ENCODE data around the gene PTGDS. TPM values are rescaled to one million over a fixed set of nuclear protein-coding genes. Genes with fewer than 3 reads are reported as not detected.

Gene PTGDS
- total RNA-seq, 1 experiment from 2014 or later: not detected

GRCh38 chr9:137025517-137025966 lies 48.2 kb downstream of the PTGDS start:
- H3K4me3 ChIP-seq (ENCODE audit: low read depth, low read length): no peak overlapping the region
- CTCF ChIA-PET: interaction anchor here (0.6 to 1.9 kb wide), 3 partner anchors 10 to 294 kb away, joined by 3 to 6 read pairs (median 4); no protein-coding TSS in a partner anchor
- H3K4me3 Mint-ChIP-seq (ENCODE audit: unreplicated experiment): no peak overlapping the region
- POLR2A ChIA-PET: no interaction called here
- no peaks in the 10 kb centered on the region for H3K9me3 ChIP-seq
- H3K4me1 Mint-ChIP-seq (ENCODE audit: low read depth, unreplicated experiment): peaks cover 4% of the 10 kb centered on the region
- intact Hi-C loops (cut with micrococcal nuclease; ENCODE audit: unreplicated experiment): no loop called here
- no peak for TF ChIP-seq CTCF (IDR thresholded peaks at IDR 0.05; ENCODE audit: insufficient read depth in 1 of 2, low read depth in 1 of 2, low read length in 1 of 2, severe bottlenecking in 1 of 2, unreplicated experiment in 1 of 2)
- no peak overlapping the region for H3K27ac Mint-ChIP-seq (ENCODE audit: unreplicated experiment)
- peaks cover 20% of the 10 kb centered on the region for H3K4me1 ChIP-seq
- no peaks in the 10 kb centered on the region for H3K27me3 ChIP-seq (replicated peaks; ENCODE audit: control insufficient read depth, insufficient read depth, low read length)
- DNase-seq: no peak
- no TSS peak for BruUV-seq (replicated peaks)
- peaks cover 1% of the 10 kb centered on the region for H3K36me3 ChIP-seq (ENCODE audit: control insufficient read depth, insufficient read depth, low read length)
- no peaks in the 10 kb centered on the region for H3K9me3 Mint-ChIP-seq (ENCODE audit: unreplicated experiment)
- no peaks in the 10 kb centered on the region for H3K27me3 Mint-ChIP-seq (ENCODE audit: insufficient read depth, unreplicated experiment)
- peaks cover 18% of the 10 kb centered on the region for H3K36me3 Mint-ChIP-seq (ENCODE audit: insufficient read depth, unreplicated experiment)

- Histone ChIP-seq H3K27me3 (replicated peaks; ENCODE audit: control insufficient read depth, insufficient read depth, low read length) (no peaks in the 10 kb centered on the region), H3K36me3 (ENCODE audit: control insufficient read depth, insufficient read depth, low read length) (peaks cover 1% of the 10 kb centered on the region; the same call in 1 of the 2 replicates), H3K4me3 (ENCODE audit: low read depth, low read length) (no peak overlapping the region), H3K9me3 (no peaks in the 10 kb centered on the region), H3K4me1 (peaks cover 20% of the 10 kb centered on the region)
- CTCF ChIA-PET: interaction anchor here (1.9 kb wide), 1 partner anchor 9 kb away, joined by 6 read pairs; no protein-coding TSS in a partner anchor
- H3K27ac Mint-ChIP-seq (ENCODE audit: unreplicated experiment): no peak overlapping the region
- no TSS peak for BruUV-seq (replicated peaks)
- no peaks in the 10 kb centered on the region for H3K27me3 Mint-ChIP-seq (ENCODE audit: insufficient read depth, unreplicated experiment)
- H3K4me1 Mint-ChIP-seq (ENCODE audit: low read depth, unreplicated experiment): peaks cover 4% of the 10 kb centered on the region
- DNase-seq: no peak
- no peak for TF ChIP-seq CTCF (IDR thresholded peaks at IDR 0.05; ENCODE audit: insufficient read depth in 1 of 2, low read depth in 1 of 2, low read length in 1 of 2, severe bottlenecking in 1 of 2, unreplicated experiment in 1 of 2)
- H3K9me3 Mint-ChIP-seq (ENCODE audit: unreplicated experiment): no peaks in the 10 kb centered on the region
- POLR2A ChIA-PET: no interaction called here
- intact Hi-C loops (cut with micrococcal nuclease; ENCODE audit: unreplicated experiment): no loop called here
- H3K4me3 Mint-ChIP-seq (ENCODE audit: unreplicated experiment): no peak overlapping the region
- H3K36me3 Mint-ChIP-seq (ENCODE audit: insufficient read depth, unreplicated experiment): peaks cover 15% of the 10 kb centered on the region
Measured at GRCh38 chr9:137026384-137026783, 49.1 kb downstream of the PTGDS start.

GRCh38 chr9:137026828-137027227 lies 49.5 kb downstream of the PTGDS start:
- peaks cover 11% of the 10 kb centered on the region for H3K36me3 Mint-ChIP-seq (ENCODE audit: insufficient read depth, unreplicated experiment)
- no peak overlapping the region for H3K27ac Mint-ChIP-seq (ENCODE audit: unreplicated experiment)
- peaks cover 4% of the 10 kb centered on the region for H3K4me1 Mint-ChIP-seq (ENCODE audit: low read depth, unreplicated experiment)
- no peaks in the 10 kb centered on the region for H3K27me3 Mint-ChIP-seq (ENCODE audit: insufficient read depth, unreplicated experiment)
- H3K27me3 ChIP-seq (replicated peaks; ENCODE audit: control insufficient read depth, insufficient read depth, low read length): no peaks in the 10 kb centered on the region
- CTCF ChIA-PET: interaction anchor here (1.9 to 3.6 kb wide), 2 partner anchors 8 to 42 kb away, joined by 6 to 42 read pairs; partner anchors contain the start of gene SAPCD2
- DNase-seq: no peak
- H3K4me3 ChIP-seq (ENCODE audit: low read depth, low read length): peak overlapping the region; percentile 49
- peak overlapping the region; percentile 82 for H3K4me3 Mint-ChIP-seq (ENCODE audit: unreplicated experiment)
- H3K9me3 ChIP-seq: no peaks in the 10 kb centered on the region
- intact Hi-C loops (cut with micrococcal nuclease; ENCODE audit: unreplicated experiment): no loop called here
- H3K9me3 Mint-ChIP-seq (ENCODE audit: unreplicated experiment): no peaks in the 10 kb centered on the region
- BruUV-seq (replicated peaks): no TSS peak
- TF ChIP-seq CTCF (IDR thresholded peaks at IDR 0.05; ENCODE audit: insufficient read depth in 1 of 2, low read depth in 1 of 2, low read length in 1 of 2, severe bottlenecking in 1 of 2, unreplicated experiment in 1 of 2): no peak
- POLR2A ChIA-PET: no interaction called here
- peaks cover 1% of the 10 kb centered on the region; the same call in 1 of the 2 replicates for H3K36me3 ChIP-seq (ENCODE audit: control insufficient read depth, insufficient read depth, low read length)
- peaks cover 20% of the 10 kb centered on the region for H3K4me1 ChIP-seq

Measured in Caco-2 (cell line).